ENCODE measurements around the gene ETS1.

The ETS1 gene

DNA sequence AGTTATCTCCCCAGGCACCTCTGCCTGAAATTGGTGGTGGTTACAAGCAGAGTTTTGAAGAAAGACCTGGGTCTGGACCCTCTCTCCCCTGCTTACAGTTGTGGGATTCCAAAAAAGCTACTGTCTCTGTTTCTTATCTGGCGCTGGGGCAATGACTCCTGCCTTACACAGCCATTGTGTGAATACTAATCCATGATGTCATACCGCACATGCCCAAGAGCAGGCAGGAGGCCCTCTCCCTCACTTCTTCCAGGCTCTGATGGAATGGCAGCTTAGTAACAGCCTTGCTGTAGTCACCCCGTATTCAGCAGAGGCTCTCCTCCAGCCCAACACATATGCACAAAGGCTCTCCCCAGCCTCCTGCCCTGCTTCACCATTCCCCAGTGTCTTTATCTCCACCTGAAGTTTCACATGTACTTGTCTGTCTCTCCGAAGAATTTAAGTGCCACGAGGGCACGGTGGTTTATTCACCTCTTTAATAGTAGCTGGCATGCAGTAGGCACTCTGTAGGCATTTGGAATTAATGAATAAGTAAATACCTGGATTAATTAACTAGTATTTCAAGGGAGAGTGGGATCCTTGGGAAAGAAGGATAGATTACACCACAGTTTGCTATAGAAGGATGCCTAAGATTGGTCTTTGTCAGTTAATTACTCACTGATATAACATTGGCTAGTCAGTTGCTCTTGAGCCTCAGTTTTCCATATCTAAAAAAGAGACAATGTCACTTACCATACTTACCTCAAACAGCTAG lies 165.6 kb downstream of the ETS1 start:
- no peak overlapping the region for H3K4me3 ChIP-seq (ENCODE audit: low read depth, low read length)
- TF ChIP-seq, protein P1, sequence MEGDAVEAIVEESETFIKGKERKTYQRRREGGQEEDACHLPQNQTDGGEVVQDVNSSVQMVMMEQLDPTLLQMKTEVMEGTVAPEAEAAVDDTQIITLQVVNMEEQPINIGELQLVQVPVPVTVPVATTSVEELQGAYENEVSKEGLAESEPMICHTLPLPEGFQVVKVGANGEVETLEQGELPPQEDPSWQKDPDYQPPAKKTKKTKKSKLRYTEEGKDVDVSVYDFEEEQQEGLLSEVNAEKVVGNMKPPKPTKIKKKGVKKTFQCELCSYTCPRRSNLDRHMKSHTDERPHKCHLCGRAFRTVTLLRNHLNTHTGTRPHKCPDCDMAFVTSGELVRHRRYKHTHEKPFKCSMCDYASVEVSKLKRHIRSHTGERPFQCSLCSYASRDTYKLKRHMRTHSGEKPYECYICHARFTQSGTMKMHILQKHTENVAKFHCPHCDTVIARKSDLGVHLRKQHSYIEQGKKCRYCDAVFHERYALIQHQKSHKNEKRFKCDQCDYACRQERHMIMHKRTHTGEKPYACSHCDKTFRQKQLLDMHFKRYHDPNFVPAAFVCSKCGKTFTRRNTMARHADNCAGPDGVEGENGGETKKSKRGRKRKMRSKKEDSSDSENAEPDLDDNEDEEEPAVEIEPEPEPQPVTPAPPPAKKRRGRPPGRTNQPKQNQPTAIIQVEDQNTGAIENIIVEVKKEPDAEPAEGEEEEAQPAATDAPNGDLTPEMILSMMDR (IDR thresholded peaks at IDR 0.05; ENCODE audit: control insufficient read depth, extremely low read depth, insufficient read depth): no peak
- DNase-seq (ENCODE audit: low read depth): no peak

DNA sequence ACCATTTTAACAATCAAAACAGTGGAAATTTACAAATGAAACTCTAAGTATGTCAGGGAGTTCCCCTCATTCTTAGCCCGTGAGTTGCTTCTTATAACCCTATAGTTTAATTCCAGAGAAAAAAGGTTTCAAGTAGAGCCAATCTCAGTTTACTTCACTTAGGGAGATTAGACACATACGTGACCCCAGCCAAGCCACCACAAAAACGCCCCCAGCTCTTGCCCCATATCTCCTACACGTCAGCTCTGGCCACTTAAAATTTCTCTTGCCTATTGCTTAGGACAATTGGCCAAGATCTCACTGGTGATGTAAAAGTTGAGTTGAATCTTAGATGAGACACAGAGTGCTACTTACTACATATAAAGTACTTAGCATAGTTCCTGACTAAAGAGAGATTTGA lies 166.4 kb downstream of the ETS1 start:
- TF ChIP-seq, protein P1 (IDR thresholded peaks at IDR 0.05; ENCODE audit: control insufficient read depth, extremely low read depth, insufficient read depth): no peak
- no peak for DNase-seq (ENCODE audit: low read depth)
- no peak overlapping the region for H3K4me3 ChIP-seq (ENCODE audit: low read depth, low read length)

DNA sequence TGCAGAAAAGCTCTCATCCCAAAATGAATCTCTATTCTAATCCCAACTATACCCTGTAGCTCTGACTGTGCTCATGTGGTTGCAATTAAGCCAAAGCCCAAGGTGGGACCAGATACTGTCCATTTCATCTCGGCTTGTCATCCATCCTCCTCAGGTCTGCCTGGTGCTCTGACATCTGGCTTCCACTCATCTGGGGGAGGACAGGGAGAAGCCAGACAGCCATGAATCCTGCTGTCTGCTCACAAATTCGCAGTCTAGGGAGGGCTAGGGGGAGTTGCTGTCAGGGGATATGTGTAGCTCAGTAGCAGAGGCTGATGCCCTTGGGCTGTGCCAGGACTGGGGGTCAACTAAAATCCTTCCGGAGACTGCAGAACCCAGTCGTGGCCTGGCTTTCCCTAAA lies 167.1 kb downstream of the ETS1 start:
- no peak overlapping the region for H3K4me3 ChIP-seq (ENCODE audit: low read depth, low read length)
- DNase-seq (ENCODE audit: low read depth): no peak
- TF ChIP-seq, protein P1 (IDR thresholded peaks at IDR 0.05; ENCODE audit: control insufficient read depth, extremely low read depth, insufficient read depth): no peak

DNA sequence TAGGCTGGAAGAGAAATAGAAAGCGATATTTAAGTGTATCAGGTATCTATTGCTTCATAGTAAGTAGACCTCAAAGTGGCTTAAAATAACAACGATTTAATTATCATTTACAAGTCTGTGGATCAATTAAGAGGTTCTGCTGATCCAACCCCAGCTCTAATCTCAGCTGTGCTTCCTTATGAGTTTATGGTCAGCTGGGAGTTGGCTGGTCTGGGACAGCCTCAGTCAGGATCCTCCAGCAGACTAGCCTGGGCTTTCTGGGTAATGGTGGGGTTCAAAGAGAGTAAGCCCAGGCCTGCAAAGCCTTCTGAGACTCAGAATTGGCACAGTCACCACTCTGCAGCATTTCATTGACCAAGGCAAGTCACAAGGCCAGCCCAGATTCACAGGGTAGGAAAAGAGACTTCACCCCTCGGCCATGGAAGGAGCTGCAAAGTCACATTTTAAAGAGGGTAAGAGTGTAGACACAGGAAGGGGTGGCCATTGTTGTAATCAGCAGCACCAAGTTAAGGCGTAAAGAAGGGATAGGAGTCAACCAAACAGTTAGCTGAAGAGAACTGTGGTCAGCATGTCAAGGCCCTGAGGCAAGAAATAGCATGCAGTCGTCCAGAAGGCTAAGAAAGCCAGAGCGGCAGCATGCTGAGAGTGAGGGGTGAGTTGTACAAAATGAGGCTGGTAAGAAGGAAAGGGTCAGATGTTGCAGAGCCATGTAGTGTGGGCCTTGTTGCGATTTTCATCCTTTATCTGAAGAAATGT lies 168.2 kb downstream of the ETS1 start:
- H3K4me3 ChIP-seq (ENCODE audit: low read depth, low read length): no peak overlapping the region
- no peak for DNase-seq (ENCODE audit: low read depth)
- TF ChIP-seq, protein P1 (IDR thresholded peaks at IDR 0.05; ENCODE audit: control insufficient read depth, extremely low read depth, insufficient read depth): no peak

DNA sequence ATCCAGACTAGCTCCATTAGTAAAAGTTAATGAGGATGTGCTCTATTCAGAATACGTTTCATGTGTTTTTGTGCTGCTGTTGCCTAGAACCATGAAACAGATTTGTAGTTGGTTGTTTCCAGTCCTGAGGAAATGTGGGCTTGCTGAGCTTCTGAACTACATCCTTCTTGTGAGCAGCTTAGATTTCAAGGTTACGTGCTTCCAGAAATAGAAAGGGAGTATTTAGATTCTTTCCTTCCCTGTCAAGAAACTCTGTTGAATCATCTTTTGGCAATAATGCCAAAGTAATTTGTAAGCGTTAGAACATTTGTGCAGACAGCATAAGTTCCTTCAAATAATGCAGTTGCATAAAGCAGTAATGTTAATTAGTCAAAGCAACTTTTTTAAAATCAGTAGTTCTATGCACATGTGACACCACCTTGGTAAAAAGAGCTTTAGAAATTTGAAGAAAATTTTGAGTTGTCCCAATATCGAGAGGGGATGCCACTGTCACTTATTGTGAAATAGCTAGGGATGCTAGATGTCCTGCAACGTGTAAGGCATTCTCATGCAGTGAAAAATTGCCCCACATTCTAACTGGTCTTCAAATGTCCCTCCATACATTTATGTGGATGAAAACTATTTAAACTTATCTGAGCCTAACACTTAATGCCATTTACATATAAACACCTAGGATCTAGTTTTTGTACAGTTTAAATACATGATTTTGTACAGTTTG lies 169.6 kb downstream of the ETS1 start:
- no peak overlapping the region for H3K4me3 ChIP-seq (ENCODE audit: low read depth, low read length)
- TF ChIP-seq, protein P1 (IDR thresholded peaks at IDR 0.05; ENCODE audit: control insufficient read depth, extremely low read depth, insufficient read depth): no peak

DNA sequence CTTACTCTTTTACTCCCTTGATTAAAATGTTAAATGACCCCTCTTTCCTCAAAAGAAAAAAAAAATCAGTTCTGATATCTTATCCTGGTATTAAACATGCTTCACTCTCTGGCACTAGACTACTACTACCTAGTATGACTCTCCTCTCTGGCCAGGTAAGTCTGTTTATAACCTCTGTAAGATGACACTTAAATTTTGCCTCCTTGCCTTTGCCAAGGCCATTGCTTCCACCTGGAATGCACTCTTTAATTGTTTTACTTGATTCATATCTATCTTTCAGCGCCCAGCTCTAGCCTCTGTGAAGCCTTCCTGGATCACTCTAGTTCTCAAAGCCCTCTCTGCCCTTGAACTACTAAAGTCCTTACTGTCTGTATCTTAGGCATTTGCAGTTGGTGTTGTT lies 170.4 kb downstream of the ETS1 start:
- peak; percentile 52 for DNase-seq (ENCODE audit: low read depth)
- TF ChIP-seq, protein P1 (IDR thresholded peaks at IDR 0.05; ENCODE audit: control insufficient read depth, extremely low read depth, insufficient read depth): no peak
- H3K4me3 ChIP-seq (ENCODE audit: low read depth, low read length): no peak overlapping the region

More for the DNA sequence above, 169.6 kb downstream of the ETS1 start:
- no peak for DNase-seq (ENCODE audit: low read depth)

All from LNCaP clone FGC (cell line).